ENCODE measurements around the gene CXCR4.

The CXCR4 gene

DNA sequence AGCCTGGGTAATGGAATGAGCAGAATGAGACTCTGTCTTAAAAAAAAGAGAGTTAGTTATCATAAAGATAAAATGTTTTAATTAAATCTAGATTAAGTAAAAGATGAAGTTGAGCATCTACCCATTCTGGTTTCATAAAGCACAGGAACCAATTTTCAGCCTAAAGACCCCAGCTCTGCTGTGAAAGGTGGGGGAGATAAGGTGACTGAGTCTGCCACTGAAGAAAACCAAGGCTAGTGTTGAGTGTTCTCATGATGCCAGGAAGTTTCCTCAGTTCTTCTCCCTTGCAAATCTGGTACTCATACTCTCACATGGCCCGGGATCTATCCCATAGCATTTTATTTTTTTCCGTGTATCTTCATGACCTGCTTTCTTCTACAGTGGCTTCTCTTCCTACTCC is 10.4 kb upstream of the CXCR4 start:
- TF ChIP-seq, protein P1, sequence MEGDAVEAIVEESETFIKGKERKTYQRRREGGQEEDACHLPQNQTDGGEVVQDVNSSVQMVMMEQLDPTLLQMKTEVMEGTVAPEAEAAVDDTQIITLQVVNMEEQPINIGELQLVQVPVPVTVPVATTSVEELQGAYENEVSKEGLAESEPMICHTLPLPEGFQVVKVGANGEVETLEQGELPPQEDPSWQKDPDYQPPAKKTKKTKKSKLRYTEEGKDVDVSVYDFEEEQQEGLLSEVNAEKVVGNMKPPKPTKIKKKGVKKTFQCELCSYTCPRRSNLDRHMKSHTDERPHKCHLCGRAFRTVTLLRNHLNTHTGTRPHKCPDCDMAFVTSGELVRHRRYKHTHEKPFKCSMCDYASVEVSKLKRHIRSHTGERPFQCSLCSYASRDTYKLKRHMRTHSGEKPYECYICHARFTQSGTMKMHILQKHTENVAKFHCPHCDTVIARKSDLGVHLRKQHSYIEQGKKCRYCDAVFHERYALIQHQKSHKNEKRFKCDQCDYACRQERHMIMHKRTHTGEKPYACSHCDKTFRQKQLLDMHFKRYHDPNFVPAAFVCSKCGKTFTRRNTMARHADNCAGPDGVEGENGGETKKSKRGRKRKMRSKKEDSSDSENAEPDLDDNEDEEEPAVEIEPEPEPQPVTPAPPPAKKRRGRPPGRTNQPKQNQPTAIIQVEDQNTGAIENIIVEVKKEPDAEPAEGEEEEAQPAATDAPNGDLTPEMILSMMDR (IDR thresholded peaks at IDR 0.05; ENCODE audit: insufficient read depth, low read depth, low read length, missing control alignments), result no peak
- no peak for DNase-seq (ENCODE audit: low read depth)
- H3K4me3 ChIP-seq (ENCODE audit: low read depth, low read length), result no peak overlapping the region

DNA sequence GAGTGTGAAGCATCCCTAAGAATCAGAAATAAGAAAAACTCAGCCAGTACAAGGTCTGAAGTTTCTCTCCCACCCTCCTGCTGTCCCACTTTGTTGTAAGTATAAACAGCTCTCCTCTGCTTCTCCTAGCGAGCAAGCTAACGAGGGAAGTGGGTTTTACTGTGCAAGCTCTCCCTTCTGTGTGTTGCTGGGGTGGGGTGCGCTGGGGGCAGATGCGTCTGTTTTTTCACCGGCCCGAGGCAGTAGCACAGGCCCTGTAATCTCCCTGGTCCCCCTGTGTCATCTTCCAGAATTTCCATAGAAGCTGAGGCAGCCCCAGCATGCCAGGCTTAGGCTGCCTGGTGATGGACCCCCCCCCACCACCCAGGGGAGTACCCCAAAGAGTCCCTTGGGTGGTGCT is 9.4 kb upstream of the CXCR4 start:
- TF ChIP-seq, protein P1 (IDR thresholded peaks at IDR 0.05; ENCODE audit: insufficient read depth, low read depth, low read length, missing control alignments), result no peak
- DNase-seq (ENCODE audit: low read depth), result no peak

DNA sequence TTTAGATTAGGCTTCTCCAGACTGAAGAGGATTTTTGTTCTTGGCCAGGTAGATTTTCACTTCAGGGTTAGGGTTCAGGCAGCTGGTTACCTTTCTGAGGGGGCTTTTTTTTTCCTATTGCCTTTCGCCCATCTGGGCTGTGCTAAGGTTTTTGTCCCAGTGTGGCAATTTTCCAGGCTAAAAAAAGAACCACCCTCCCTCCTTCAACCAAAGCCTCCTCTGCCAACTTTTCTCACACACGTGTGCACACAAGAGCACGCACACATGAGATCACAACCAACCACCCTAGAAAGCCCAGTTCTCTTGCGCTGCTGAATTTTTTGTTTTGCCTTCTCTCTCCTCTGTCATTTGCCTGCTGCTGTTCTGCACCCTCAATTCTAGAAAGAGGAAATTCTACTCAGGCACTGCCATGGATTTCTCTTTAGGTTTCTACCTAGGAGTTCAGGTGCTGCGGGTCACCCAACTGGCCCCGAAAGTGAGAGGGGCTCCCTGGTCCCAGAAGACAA is 8.5 kb upstream of the CXCR4 start:
- TF ChIP-seq, protein P1 (IDR thresholded peaks at IDR 0.05; ENCODE audit: insufficient read depth, low read depth, low read length, missing control alignments), result no peak

More for the DNA sequence above, 9.4 kb upstream of the CXCR4 start:
- H3K4me3 ChIP-seq (ENCODE audit: low read depth, low read length), result no peak overlapping the region

DNA sequence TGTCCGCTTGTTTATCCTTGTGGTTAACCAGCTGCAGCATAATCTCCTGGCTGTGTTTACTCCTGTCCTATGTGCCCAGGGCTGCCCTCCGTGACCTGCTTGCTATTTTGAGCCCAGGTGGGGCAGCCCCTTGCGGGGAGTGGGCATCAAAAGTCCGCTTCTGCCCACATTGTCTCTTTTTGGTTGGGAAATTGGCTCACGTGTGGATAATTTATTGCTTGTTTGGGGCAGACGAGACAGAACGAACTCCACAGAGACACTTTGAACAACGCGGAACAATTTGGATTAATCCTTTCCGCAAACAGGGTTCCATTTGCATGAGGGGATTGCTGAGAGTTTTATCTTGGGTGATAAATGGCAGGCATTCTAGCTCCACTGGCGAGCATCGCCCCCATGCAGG is 8.1 kb upstream of the CXCR4 start:
- DNase-seq (ENCODE audit: low read depth), result no peak
- TF ChIP-seq, protein P1 (IDR thresholded peaks at IDR 0.05; ENCODE audit: insufficient read depth, low read depth, low read length, missing control alignments), result no peak
- H3K4me3 ChIP-seq (ENCODE audit: low read depth, low read length), result no peak overlapping the region

More for the DNA sequence above, 8.5 kb upstream of the CXCR4 start:
- no peak overlapping the region for H3K4me3 ChIP-seq (ENCODE audit: low read depth, low read length)
- no peak for DNase-seq (ENCODE audit: low read depth)

DNA sequence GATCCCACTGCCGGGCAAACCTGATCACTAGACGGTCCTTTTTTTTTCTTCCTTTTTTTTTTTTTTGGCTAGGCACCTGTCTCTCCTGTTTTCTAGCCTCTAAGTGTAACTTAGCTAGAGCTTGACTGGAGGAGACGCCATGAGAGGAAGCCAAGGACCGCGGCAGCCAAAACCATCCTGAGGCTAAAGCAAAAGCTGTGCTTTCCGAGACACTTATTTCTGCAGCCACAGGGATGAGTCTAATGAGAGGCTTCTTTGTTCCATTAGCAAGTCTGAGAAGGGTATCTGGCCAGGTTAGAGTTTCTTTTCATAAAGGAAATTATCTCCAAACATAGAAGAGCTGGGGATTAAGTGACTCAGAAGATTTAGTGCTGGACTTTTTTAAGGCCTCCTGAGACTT is 7.3 kb upstream of the CXCR4 start:
- TF ChIP-seq, protein P1 (IDR thresholded peaks at IDR 0.05; ENCODE audit: insufficient read depth, low read depth, low read length, missing control alignments), result no peak
- no peak overlapping the region for H3K4me3 ChIP-seq (ENCODE audit: low read depth, low read length)
- no peak for DNase-seq (ENCODE audit: low read depth)

DNA sequence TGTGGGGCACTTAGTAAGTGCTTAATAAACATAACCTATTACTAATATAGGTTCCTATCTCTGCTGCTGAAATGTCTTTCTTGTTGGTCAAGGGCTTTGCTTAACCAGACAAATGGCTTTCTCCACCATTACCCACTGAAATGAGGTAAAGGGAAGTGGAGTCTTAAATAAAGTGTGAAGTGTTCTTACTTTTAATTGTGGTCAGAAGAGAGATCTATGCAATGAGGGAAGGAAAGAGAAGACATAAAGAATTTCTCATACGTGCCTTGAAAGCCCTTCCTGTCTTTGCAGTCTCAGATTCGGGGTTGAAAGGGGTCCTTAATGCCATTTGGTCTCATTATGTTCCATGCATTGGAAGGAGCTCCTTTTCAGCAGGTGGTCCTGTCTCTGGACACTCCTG is 6.9 kb upstream of the CXCR4 start:
- TF ChIP-seq, protein P1 (IDR thresholded peaks at IDR 0.05; ENCODE audit: insufficient read depth, low read depth, low read length, missing control alignments), result no peak
- no peak for DNase-seq (ENCODE audit: low read depth)
- H3K4me3 ChIP-seq (ENCODE audit: low read depth, low read length), result no peak overlapping the region

DNA sequence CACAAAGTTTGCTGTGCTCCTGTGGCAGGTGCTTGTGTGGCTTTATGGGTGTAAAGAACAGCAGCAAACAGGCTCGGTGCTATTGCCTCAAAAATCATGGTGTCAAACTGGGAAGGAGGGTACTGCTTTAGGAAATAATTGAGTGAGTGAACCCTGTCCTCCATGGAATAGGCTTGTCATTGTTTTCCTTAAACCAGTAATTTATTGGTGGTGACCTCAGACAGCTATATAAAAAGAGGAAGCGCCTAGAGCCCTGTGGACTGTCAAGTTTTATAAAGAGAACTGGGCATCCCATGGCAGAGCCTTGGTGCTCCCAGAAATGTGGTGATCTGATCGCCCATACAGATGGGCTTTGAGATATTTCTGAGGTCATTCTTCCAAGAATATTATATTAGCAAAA is 4.7 kb upstream of the CXCR4 start:
- H3K4me3 ChIP-seq (ENCODE audit: low read depth, low read length), result no peak overlapping the region
- no peak for DNase-seq (ENCODE audit: low read depth)
- TF ChIP-seq, protein P1 (IDR thresholded peaks at IDR 0.05; ENCODE audit: insufficient read depth, low read depth, low read length, missing control alignments), result no peak
